HG03103 (cell line): ENCODE results near the gene SAMM50.
A peak's percentile ranks its signal among the peaks of the same experiment; 100 is the strongest.

Experiments used
- ATAC-seq: cut with Tn5 transposase; IDR thresholded peaks from one replicate; pipeline ENCODE4 v1.9.1; 2021; ENCODE audit warnings: low read depth; ENCODE audit not compliant: unreplicated experiment

SAMM50 gene

GRCh38 chr22:44026630-44027511 lies 71.6 kb downstream of the SAMM50 start:
- ATAC-seq: no peak

GRCh38 chr22:44028091-44028490 lies 72.8 kb downstream of the SAMM50 start:
- no peak for ATAC-seq

DNA sequence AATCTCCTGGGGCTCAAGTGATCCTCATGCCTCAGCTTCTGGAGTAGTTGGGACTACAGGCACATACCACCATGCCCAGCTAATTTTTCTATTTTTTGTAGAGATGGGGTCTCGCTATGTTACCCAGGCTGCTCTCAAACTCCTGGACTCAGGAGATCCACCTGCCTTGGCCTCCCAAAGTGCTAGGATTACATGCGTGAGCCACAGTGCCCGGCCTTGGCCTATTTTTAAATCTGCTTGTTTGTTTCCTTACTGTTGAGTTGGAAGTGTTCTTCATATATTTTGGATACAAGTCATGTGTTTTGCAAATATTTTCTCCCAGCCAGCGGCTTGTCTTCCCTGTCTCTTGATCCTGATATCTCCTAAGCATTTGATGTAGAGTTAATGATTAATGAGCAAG lies 73.8 kb downstream of the SAMM50 start:
- ATAC-seq: no peak

DNA sequence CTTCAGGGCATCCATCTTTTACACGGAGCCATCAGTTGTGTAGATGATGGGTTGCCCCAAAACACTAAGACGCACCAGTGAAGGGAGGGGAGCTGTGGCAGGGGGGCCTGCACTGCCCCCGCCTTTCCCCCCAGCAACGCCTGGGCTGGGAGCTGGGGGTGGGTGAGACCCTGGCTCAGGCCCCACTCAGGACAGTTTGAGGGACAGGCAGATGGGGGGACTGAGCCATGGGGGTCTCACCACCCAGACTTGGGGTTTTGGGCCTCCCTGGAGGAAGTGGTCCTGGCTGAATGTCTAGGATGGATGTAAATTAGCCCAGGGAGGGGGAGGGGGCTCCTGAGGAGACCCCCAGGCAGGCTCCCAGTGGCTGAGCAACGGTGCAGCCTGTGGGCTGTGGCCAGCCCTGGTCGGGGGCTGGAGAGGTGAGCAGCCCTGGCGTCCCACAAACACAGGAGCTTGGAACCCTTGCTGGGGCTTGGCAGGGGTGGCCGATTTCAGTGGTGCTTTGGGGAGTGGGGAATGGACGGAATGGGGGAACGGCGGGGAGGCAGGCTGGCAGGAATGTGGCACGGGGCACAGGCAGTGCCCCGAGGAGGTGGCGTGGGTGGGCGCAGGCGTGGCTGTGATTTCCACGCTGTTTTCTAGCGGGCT lies 74.9 kb downstream of the SAMM50 start:
- ATAC-seq: no peak

- no peak for ATAC-seq
These were observed 75.5 kb downstream of the SAMM50 start for GRCh38 chr22:44030702-44031082.

- no peak for ATAC-seq
These were observed 76.1 kb downstream of the SAMM50 start for GRCh38 chr22:44031158-44031952.

DNA sequence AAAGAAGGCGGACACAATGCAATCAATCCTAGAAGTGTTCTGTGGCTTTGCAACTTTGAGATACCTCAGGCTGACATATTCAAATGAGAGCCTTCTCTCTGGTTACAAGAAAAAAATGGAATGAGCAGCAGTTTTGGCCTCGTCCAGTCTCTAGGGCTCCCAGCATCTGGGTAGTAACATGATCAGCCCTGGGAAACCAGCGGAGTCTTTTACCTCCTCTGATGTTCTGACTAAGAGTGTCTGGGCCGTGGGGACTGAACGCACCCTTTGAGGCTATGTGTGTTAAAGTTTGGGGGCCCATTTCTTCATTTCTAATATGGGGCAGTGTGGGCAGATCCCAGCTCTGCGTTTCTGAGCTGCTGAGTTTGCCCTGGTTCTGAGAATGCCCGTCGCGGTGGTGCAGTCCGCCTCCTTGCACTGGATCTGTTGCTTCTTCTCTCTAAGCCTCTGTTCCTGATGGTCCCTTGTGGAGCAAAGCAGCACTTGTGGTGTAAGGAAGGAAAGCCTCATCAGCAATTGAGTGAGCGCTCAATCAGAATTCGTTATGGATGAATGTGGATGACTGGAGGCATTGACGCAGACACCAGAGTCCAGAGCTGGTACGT lies 77.0 kb downstream of the SAMM50 start:
- no peak for ATAC-seq

- no peak for ATAC-seq
These were observed 78.0 kb downstream of the SAMM50 start for GRCh38 chr22:44033287-44033686.

GRCh38 chr22:44033694-44034093 lies 78.5 kb downstream of the SAMM50 start:
- no peak for ATAC-seq

DNA sequence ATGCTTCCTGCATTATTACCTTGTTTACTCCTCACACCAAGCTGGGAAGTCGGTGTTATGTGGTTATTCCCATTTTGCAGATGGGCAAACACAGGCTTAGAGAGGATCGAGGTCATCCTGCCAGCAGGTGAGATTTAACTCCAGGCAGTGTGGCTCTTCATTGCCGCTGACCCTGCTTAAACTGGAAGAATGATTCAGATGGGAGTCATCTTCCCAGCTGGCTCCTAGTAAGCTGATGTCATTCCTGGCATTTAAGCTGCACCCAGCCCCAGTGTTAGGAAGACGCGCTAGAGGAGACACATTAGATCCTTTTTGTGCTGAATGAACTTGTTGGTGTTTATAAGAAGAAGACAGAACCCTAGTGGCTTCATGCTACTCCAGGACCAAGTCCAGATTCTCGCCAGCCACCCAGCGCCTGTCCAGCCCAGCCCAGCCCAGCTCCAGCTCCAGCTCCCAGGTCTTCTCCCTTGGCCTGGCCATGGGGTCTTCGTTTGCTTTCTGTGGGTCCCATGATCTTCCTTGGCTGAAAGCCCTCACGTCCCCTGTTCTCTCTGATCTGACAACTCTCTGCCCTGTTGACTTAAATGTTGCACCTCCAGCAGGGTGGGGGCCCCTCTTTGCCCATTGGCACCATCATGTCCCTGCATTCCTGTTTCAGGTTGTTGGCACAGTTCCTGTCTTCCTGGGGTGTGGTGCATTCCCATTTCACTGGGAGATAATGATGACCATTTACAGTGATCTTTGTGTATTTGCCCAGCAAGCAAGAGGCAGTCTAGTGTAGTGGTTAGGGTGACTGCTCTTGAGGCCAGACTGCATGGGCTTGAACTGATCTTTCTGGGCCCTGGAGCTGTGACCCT lies 82.5 kb downstream of the SAMM50 start:
- no peak for ATAC-seq

DNA sequence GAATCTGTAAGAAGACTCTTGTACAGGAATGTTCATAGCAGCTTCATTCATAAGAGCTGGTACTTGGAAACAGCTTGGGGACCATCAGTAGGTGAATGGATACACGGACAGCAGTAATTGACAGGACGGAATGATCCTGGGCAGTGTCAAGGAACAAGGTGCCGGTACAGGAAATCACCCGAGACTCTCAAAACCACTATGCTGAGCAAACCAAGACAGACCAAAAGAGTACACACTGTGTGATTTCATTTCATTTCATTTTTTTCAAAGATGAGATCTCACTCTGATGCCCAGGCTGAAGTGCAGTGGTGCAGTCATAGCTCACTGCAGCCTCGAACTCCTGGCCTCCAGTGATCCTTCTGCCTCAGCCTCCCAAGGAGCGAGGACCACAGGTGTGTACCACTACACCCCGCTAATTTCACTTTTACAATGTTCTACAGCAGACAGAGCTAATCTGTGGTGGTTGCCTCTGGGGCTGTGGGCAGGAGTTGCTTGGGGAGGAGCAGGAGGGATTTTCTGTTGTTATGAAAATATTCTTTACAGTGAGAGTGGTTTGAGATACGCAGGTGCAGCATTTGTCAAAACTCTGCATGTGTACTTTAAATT lies 84.4 kb downstream of the SAMM50 start:
- no peak for ATAC-seq

- peak; percentile 84 for ATAC-seq
These were observed 87.3 kb downstream of the SAMM50 start for GRCh38 chr22:44042249-44043218.

- no peak for ATAC-seq
These were observed 89.9 kb downstream of the SAMM50 start for GRCh38 chr22:44045145-44045544.
